Measurements from ENCODE around the gene KRT74. TPM values are rescaled to one million over a fixed set of nuclear protein-coding genes. Genes with fewer than 3 reads are reported as not detected.
"Not testable (repeated sequence)": the region's sequence is repeated elsewhere in the genome, so short reads cannot be mapped to it uniquely, and the experiment has no call there.

Gene KRT74
- total RNA-seq, 2 experiments from 2014 or later, result not detected

- intact Hi-C loops (cut with micrococcal nuclease), result no loop called here
- TF ChIP-seq CTCF (IDR thresholded peaks at IDR 0.05), result no peak
- no peak for ATAC-seq
- Mint-ChIP-seq H3K27ac (no peak overlapping the region), H3K27me3 (peaks cover 2% of the 10 kb centered on the region), H3K9me3 (no peaks in the 10 kb centered on the region), H3K4me1 (ENCODE audit: low read depth) (peaks cover 30% of the 10 kb centered on the region), H3K36me3 (ENCODE audit: low read depth) (no peaks in the 10 kb centered on the region), H3K4me3 (no peak overlapping the region)
- ChIA-PET CTCF (no interaction called here), POLR2A (no interaction called here)
- no peak for DNase-seq
Observed at GRCh38 chr12:52600475-52600874, 26.8 kb upstream of the KRT74 start.

- Mint-ChIP-seq H3K27me3 (peaks cover 2% of the 10 kb centered on the region), H3K4me3 (no peak overlapping the region), H3K27ac (no peak overlapping the region), H3K4me1 (ENCODE audit: low read depth) (peaks cover 28% of the 10 kb centered on the region), H3K9me3 (no peaks in the 10 kb centered on the region), H3K36me3 (ENCODE audit: low read depth) (no peaks in the 10 kb centered on the region)
- intact Hi-C loops (cut with micrococcal nuclease), result no loop called here
- POLR2A ChIA-PET, result no interaction called here
- CTCF ChIA-PET, result no interaction called here
- TF ChIP-seq CTCF (IDR thresholded peaks at IDR 0.05), result no peak
- ATAC-seq (no peak), DNase-seq (no peak)
Observed at GRCh38 chr12:52600071-52600470, 26.4 kb upstream of the KRT74 start.

GRCh38 chr12:52598966-52599365 lies 25.3 kb upstream of the KRT74 start:
- ChIA-PET POLR2A (no interaction called here), CTCF (interaction anchor here (0.6 to 2.0 kb wide), 2 partner anchors 15 to 336 kb away, joined by 3 to 5 read pairs; no protein-coding TSS in a partner anchor)
- Mint-ChIP-seq H3K4me1 (ENCODE audit: low read depth) (peaks cover 18% of the 10 kb centered on the region), H3K36me3 (ENCODE audit: low read depth) (no peaks in the 10 kb centered on the region), H3K27me3 (peaks cover 2% of the 10 kb centered on the region), H3K4me3 (no peak overlapping the region), H3K27ac (no peak overlapping the region), H3K9me3 (no peaks in the 10 kb centered on the region)
- intact Hi-C loops (cut with micrococcal nuclease), result no loop called here
- DNase-seq, result no peak
- TF ChIP-seq CTCF (IDR thresholded peaks at IDR 0.05), result no peak
- no peak for ATAC-seq

GRCh38 chr12:52594237-52594636 lies 20.6 kb upstream of the KRT74 start:
- H3K4me1 Mint-ChIP-seq (ENCODE audit: low read depth); DNase-seq; intact Hi-C loops (cut with micrococcal nuclease); H3K36me3 Mint-ChIP-seq (ENCODE audit: low read depth); H3K27me3 Mint-ChIP-seq; ATAC-seq; H3K4me3 Mint-ChIP-seq; POLR2A ChIA-PET; H3K9me3 Mint-ChIP-seq; H3K27ac Mint-ChIP-seq: not testable (repeated sequence)
- CTCF ChIA-PET, result interaction anchor here (1.4 to 2.8 kb wide), 2 partner anchors 12 to 285 kb away, joined by 4 to 7 read pairs; no protein-coding TSS in a partner anchor

GRCh38 chr12:52591521-52591920 lies 17.9 kb upstream of the KRT74 start:
- no peaks in the 10 kb centered on the region for H3K9me3 Mint-ChIP-seq
- peaks cover 15% of the 10 kb centered on the region for H3K4me1 Mint-ChIP-seq (ENCODE audit: low read depth)
- ATAC-seq (no peak), DNase-seq (no peak)
- H3K4me3 Mint-ChIP-seq, result no peak overlapping the region
- H3K27ac Mint-ChIP-seq, result no peak overlapping the region
- CTCF ChIA-PET, result interaction anchor here (0.9 to 1.4 kb wide), 3 partner anchors 8 to 288 kb away, joined by 3 to 4 read pairs (median 3); no protein-coding TSS in a partner anchor
- intact Hi-C loops (cut with micrococcal nuclease), result no loop called here
- POLR2A ChIA-PET, result no interaction called here
- no peak for TF ChIP-seq CTCF (IDR thresholded peaks at IDR 0.05)
- H3K27me3 Mint-ChIP-seq, result no peaks in the 10 kb centered on the region
- H3K36me3 Mint-ChIP-seq (ENCODE audit: low read depth), result no peaks in the 10 kb centered on the region

GRCh38 chr12:52590021-52590420 lies 16.4 kb upstream of the KRT74 start:
- Mint-ChIP-seq H3K4me3 (no peak overlapping the region), H3K4me1 (ENCODE audit: low read depth) (peaks cover 29% of the 10 kb centered on the region), H3K27me3 (no peaks in the 10 kb centered on the region), H3K36me3 (ENCODE audit: low read depth) (no peaks in the 10 kb centered on the region), H3K27ac (no peak overlapping the region), H3K9me3 (no peaks in the 10 kb centered on the region)
- ATAC-seq (no peak), DNase-seq (no peak)
- ChIA-PET CTCF (interaction anchor here (17.8 kb wide), 1 partner anchor 287 kb away, joined by 325 read pairs; no protein-coding TSS in a partner anchor), POLR2A (no interaction called here)
- intact Hi-C loops (cut with micrococcal nuclease), result no loop called here
- TF ChIP-seq CTCF (IDR thresholded peaks at IDR 0.05), result no peak

Data from activated CD8-positive, alpha-beta T cell treated with anti-CD3 and anti-CD28 coated beads for 36 hours (primary cell).